SK-MEL-5 (cell line): ENCODE data around the gene KCNK13. TPM values are rescaled to one million over a fixed set of nuclear protein-coding genes. Genes with fewer than 3 reads are reported as not detected.

Experiments used
- DNase-seq: peaks from one replicate; pipeline ENCODE4 v3.0.0-alpha.2; 2016; ENCODE audit warnings: low read depth, low spot score
- in situ Hi-C: cut with HindIII; loops from 2 replicates; pipeline ENCODE4 v1.10.0; 2016; ENCODE audit warnings: low sequenced_read_pairs, high pct_unique_total_duplicates, low pct_unique_long_range_greater_than_20kb
- total RNA-seq: library from RNA; depleted of rRNA; stranded (reverse); fragments of >200 nt; shearing (Covaris generic); gene quantifications from 2 replicates; pipeline ENCODE4 v1.2.3, GENCODE V29; 2014

Gene KCNK13
- total RNA-seq, 1 experiment from 2014 or later: 1.5 TPM

- in situ Hi-C loops: no loop called here
- no peak for DNase-seq
Observed at GRCh38 chr14:90107789-90108188, 46.0 kb downstream of the KCNK13 start.

GRCh38 chr14:90109858-90110257, 48.1 kb downstream of the KCNK13 start:
- DNase-seq: peak; percentile 22
- in situ Hi-C loops: no loop called here

GRCh38 chr14:90111895-90112534, 50.2 kb downstream of the KCNK13 start:
- no peak for DNase-seq
- in situ Hi-C loops: no loop called here

- DNase-seq: peak; percentile 29
- in situ Hi-C loops: no loop called here
Observed at GRCh38 chr14:90114554-90114953, 52.8 kb downstream of the KCNK13 start.

GRCh38 chr14:90115780-90116179, 54.0 kb downstream of the KCNK13 start:
- DNase-seq: no peak
- in situ Hi-C loops: no loop called here

GRCh38 chr14:90116444-90116843, 54.6 kb downstream of the KCNK13 start:
- in situ Hi-C loops: no loop called here

GRCh38 chr14:90118027-90118426, 56.2 kb downstream of the KCNK13 start:
- DNase-seq: no peak
- in situ Hi-C loops: no loop called here

More at GRCh38 chr14:90116444-90116843, 54.6 kb downstream of the KCNK13 start:
- DNase-seq: no peak

- DNase-seq: no peak
- in situ Hi-C loops: no loop called here
Observed at GRCh38 chr14:90126260-90126659, 64.5 kb downstream of the KCNK13 start.

GRCh38 chr14:90132821-90133570, 71.2 kb downstream of the KCNK13 start:
- in situ Hi-C loops: no loop called here
- DNase-seq: no peak

GRCh38 chr14:90136904-90137303, 75.1 kb downstream of the KCNK13 start:
- no peak for DNase-seq

GRCh38 chr14:90137807-90138206, 76.0 kb downstream of the KCNK13 start:
- no peak for DNase-seq
- in situ Hi-C loops: no loop called here

More at GRCh38 chr14:90136904-90137303, 75.1 kb downstream of the KCNK13 start:
- in situ Hi-C loops: no loop called here

GRCh38 chr14:90139199-90139598, 77.4 kb downstream of the KCNK13 start:
- in situ Hi-C loops: no loop called here

GRCh38 chr14:90140298-90140955, 78.6 kb downstream of the KCNK13 start:
- in situ Hi-C loops: no loop called here
- DNase-seq: no peak

More at GRCh38 chr14:90139199-90139598, 77.4 kb downstream of the KCNK13 start:
- DNase-seq: no peak

GRCh38 chr14:90140956-90141316, 79.1 kb downstream of the KCNK13 start:
- DNase-seq: peak; percentile 20
- in situ Hi-C loops: no loop called here

- in situ Hi-C loops: no loop called here
- no peak for DNase-seq
Observed at GRCh38 chr14:90153429-90153828, 91.6 kb downstream of the KCNK13 start.

GRCh38 chr14:90154110-90154509, 92.3 kb downstream of the KCNK13 start:
- in situ Hi-C loops: no loop called here
- DNase-seq: peak; percentile 2

GRCh38 chr14:90159146-90159545, 97.4 kb downstream of the KCNK13 start:
- in situ Hi-C loops: no loop called here
- DNase-seq: no peak

- no peak for DNase-seq
- in situ Hi-C loops: no loop called here
Observed at GRCh38 chr14:90159688-90160087, 97.9 kb downstream of the KCNK13 start.

GRCh38 chr14:90161129-90161528, 99.3 kb downstream of the KCNK13 start:
- DNase-seq: no peak
- in situ Hi-C loops: no loop called here
